Suprapubic skin (tissue), 4 donors: ENCODE data around the gene INPP5A. TPM values are rescaled to one million over a fixed set of nuclear protein-coding genes. Genes with fewer than 3 reads are reported as not detected.
A peak's percentile ranks its signal among the peaks of the same experiment; 100 is the strongest.

Source experiments
- DNase-seq, 2 donors: peaks; one replicate each; pipeline ENCODE4 v3.0.0-alpha.2; 2019; ENCODE audit warnings: low spot score in 2 of 2
- H3K27ac ChIP-seq: fragments of 200-600 bp; sonication (generic); one replicate; pipeline ENCODE4 v1.5.1; 2019
- H3K27me3 ChIP-seq: fragments of 200-600 bp; sonication (generic); one replicate; pipeline ENCODE4 v1.5.1; 2019
- H3K36me3 ChIP-seq: fragments of 200-600 bp; sonication (generic); one replicate; pipeline ENCODE4 v1.5.1; 2019
- H3K4me1 ChIP-seq: fragments of 200-600 bp; sonication (generic); one replicate; pipeline ENCODE4 v1.5.1; 2019
- H3K4me3 ChIP-seq: fragments of 200-600 bp; sonication (generic); one replicate; pipeline ENCODE4 v1.5.1; 2019; ENCODE audit warnings: mild to moderate bottlenecking
- H3K9me3 ChIP-seq: fragments of 200-600 bp; sonication (generic); one replicate; pipeline ENCODE4 v1.5.1; 2019
- CTCF ChIP-seq, 2 donors: fragments of 200-600 bp in 1 of 2; fragments of 450-650 bp in 1 of 2; sonication (generic) in 1 of 2; IDR thresholded peaks; one replicate each; pipeline ENCODE4 v1.5.1; 2016 to 2019; ENCODE audit warnings: antibody characterized with exemption in 2 of 2, mild to moderate bottlenecking in 1 of 2, moderate library complexity in 1 of 2
- EP300 ChIP-seq: sonication (generic); formaldehyde crosslinking; IDR thresholded peaks from one replicate; pipeline ENCODE4 v1.6.1; 2017; ENCODE audit warnings: antibody characterized with exemption
- POLR2A ChIP-seq, 2 donors: fragments of 450-650 bp; IDR thresholded peaks; one replicate each; pipeline ENCODE4 v1.6.1; 2017; ENCODE audit warnings: antibody characterized with exemption in 2 of 2, mild to moderate bottlenecking in 2 of 2, moderate library complexity in 2 of 2
- POLR2AphosphoS5 ChIP-seq, 3 donors: sonication (generic); formaldehyde crosslinking; IDR thresholded peaks; one replicate each; pipeline ENCODE4 v1.6.1; 2017; ENCODE audit warnings: antibody characterized with exemption in 3 of 3
- WGBS: methylation state at CpG from one replicate; pipeline ENCODE4 v1.1.5; 2018; 5-methylcytosine and 5-hydroxymethylcytosine counted together
- total RNA-seq, 4 donors: library from RNA; depleted of rRNA; stranded (reverse); fragments of >200 nt; gene quantifications; one replicate each; pipeline ENCODE4 v1.1.0, GENCODE V29; 2016

INPP5A gene
- total RNA-seq, 4 donors from 2014 or later, result 28.1 to 39.1 (median 32.3) TPM

GRCh38 chr10:132591166-132591971 lies 53.8 kb downstream of the INPP5A start:
- H3K36me3 ChIP-seq, result no peaks in the 10 kb centered on the region

GRCh38 chr10:132592790-132593383 lies 55.3 kb downstream of the INPP5A start:
- H3K9me3 ChIP-seq, result no peaks in the 10 kb centered on the region
- 90% methylated on average over 13 of the region's 14 CpGs for WGBS
- TF ChIP-seq POLR2AphosphoS5 (IDR thresholded peaks at IDR 0.05) (no peak), CTCF (IDR thresholded peaks at IDR 0.05) (no peak), EP300 (no peak), POLR2A (IDR thresholded peaks at IDR 0.05) (no peak)
- H3K4me1 ChIP-seq, result peaks cover 27% of the 10 kb centered on the region
- H3K4me3 ChIP-seq, result no peak overlapping the region
- DNase-seq, result no peak
- H3K36me3 ChIP-seq, result no peaks in the 10 kb centered on the region
- H3K27me3 ChIP-seq, result no peaks in the 10 kb centered on the region
- no peak overlapping the region for H3K27ac ChIP-seq

More at GRCh38 chr10:132591166-132591971, 53.8 kb downstream of the INPP5A start:
- Histone ChIP-seq H3K4me3 (no peak overlapping the region), H3K4me1 (peaks cover 37% of the 10 kb centered on the region), H3K27ac (peak overlapping the region; percentile 20), H3K27me3 (no peaks in the 10 kb centered on the region), H3K9me3 (no peaks in the 10 kb centered on the region)
- no peak for TF ChIP-seq POLR2AphosphoS5 (IDR thresholded peaks at IDR 0.05)
- TF ChIP-seq POLR2A (IDR thresholded peaks at IDR 0.05), result no peak
- no peak for TF ChIP-seq CTCF (IDR thresholded peaks at IDR 0.05)
- no peak for TF ChIP-seq EP300
- WGBS, result 63% methylated on average over 22 of the region's 22 CpGs
- DNase-seq, result peak in 1 of 2 donors; percentile 44

- 63% methylated on average over 3 of the region's 3 CpGs for WGBS
- Histone ChIP-seq H3K36me3 (no peaks in the 10 kb centered on the region), H3K27ac (no peak overlapping the region), H3K4me1 (peaks cover 27% of the 10 kb centered on the region), H3K9me3 (no peaks in the 10 kb centered on the region), H3K27me3 (no peaks in the 10 kb centered on the region), H3K4me3 (no peak overlapping the region)
- no peak for TF ChIP-seq POLR2AphosphoS5 (IDR thresholded peaks at IDR 0.05)
- TF ChIP-seq POLR2A (IDR thresholded peaks at IDR 0.05), result no peak
- no peak for TF ChIP-seq CTCF (IDR thresholded peaks at IDR 0.05)
- no peak for TF ChIP-seq EP300
- DNase-seq, result no peak
Observed at GRCh38 chr10:132593389-132593788, 55.8 kb downstream of the INPP5A start.

GRCh38 chr10:132593900-132594876 lies 56.6 kb downstream of the INPP5A start:
- Histone ChIP-seq H3K9me3 (no peaks in the 10 kb centered on the region), H3K27ac (no peak overlapping the region), H3K27me3 (no peaks in the 10 kb centered on the region), H3K36me3 (no peaks in the 10 kb centered on the region), H3K4me1 (peaks cover 27% of the 10 kb centered on the region), H3K4me3 (no peak overlapping the region)
- TF ChIP-seq CTCF (IDR thresholded peaks at IDR 0.05) (no peak), POLR2A (IDR thresholded peaks at IDR 0.05) (no peak), POLR2AphosphoS5 (IDR thresholded peaks at IDR 0.05) (no peak)
- no peak for DNase-seq
- WGBS, result 69% methylated on average over 25 of the region's 25 CpGs
